HL-60 (cell line): Measurements from ENCODE around the gene MACROD2.

ENCODE experiments used
- DNase-seq, 2 experiments: peaks; one replicate each; pipeline ENCODE4 v3.0.0-alpha.2; 2010 to 2020; ENCODE audit warnings: low read depth in 1 of 2, low spot score in 1 of 2
- H3K27ac ChIP-seq: fragments of 250-450 bp; sonication (Bioruptor Pico); replicated peaks from 2 replicates; pipeline ENCODE4 v1.5.1; 2020; ENCODE audit warnings: mild to moderate bottlenecking, moderate library complexity
- H3K27me3 ChIP-seq: fragments of 250-450 bp; sonication (Bioruptor Pico); 2 replicates; pipeline ENCODE4 v1.5.1; 2021; ENCODE audit warnings: mild to moderate bottlenecking, moderate library complexity; ENCODE audit not compliant: insufficient read depth, poor library complexity, severe bottlenecking
- H3K4me3 ChIP-seq: replicated peaks from 2 replicates; pipeline ENCODE4 v1.5.1; 2011; ENCODE audit warnings: mild to moderate bottlenecking, control low read depth, low read length; ENCODE audit not compliant: insufficient read depth
- GABPA ChIP-seq: IDR thresholded peaks from 2 replicates; pipeline ENCODE4 v1.6.1; 2012; ENCODE audit warnings: low read depth
- POLR2AphosphoS5 ChIP-seq: IDR thresholded peaks from 2 replicates; pipeline ENCODE4 v1.6.1; 2012; ENCODE audit warnings: low read depth
- SPI1 ChIP-seq: IDR thresholded peaks from 2 replicates; pipeline ENCODE4 v1.6.1; 2012; ENCODE audit warnings: low read depth, mild to moderate bottlenecking, borderline replicate concordance
- TF ChIP-seq, protein P1 (sequence below): IDR thresholded peaks from 2 replicates; pipeline ENCODE4 v1.6.1; 2012; ENCODE audit warnings: low read depth; ENCODE audit not compliant: insufficient replicate concordance
- TF ChIP-seq, protein P2 (sequence below): IDR thresholded peaks from one replicate; pipeline ENCODE4 v1.5.1; 2011; ENCODE audit warnings: low read length, control low read depth, inconsistent platforms; ENCODE audit not compliant: insufficient read depth

The MACROD2 gene

DNA sequence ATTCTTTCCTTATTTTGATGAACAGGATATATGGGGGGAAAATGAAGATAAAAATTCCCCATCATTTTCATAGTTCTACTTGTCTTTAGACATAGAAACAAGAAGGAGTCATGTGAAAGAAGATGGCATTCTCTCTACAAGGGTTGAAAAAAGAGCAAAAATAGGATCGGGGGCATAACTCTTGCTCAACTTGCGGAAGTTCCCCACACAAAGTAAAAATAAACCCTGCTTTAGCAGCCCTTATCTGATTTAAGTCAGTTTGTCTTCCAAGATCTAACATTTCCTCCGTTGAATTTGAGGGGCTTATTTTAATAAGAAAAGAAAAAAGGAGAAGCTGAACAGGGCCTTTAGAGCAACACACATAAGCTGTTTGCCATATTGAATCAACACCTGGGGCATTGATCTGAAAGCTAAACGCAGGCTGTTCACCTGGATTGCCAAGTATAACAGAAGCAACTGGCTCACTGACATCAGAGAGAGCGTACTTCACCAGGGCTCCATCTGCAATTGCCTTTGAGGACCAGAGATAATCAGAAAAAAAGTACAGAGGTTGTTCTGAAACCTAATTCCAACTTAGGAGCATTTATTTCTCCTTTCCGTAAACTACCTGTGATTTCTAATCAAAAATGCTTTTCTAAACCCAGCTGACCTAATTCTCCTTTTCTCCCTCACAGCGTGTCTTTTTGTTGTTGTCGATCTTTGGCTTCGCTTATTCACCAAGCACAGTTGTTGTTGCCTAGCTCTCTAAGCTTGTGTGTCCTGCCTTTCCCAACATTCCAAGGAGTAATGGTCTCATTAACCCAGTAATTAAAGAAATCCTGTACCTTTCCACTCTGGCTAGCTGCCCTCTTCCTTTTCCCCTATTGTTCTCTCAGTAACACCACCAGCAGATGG, 2010.0 kb downstream of the MACROD2 start:
- Histone ChIP-seq H3K4me3 (no peak overlapping the region), H3K27ac (no peak overlapping the region), H3K27me3 (no peaks in the 10 kb centered on the region)
- TF ChIP-seq, protein P1, sequence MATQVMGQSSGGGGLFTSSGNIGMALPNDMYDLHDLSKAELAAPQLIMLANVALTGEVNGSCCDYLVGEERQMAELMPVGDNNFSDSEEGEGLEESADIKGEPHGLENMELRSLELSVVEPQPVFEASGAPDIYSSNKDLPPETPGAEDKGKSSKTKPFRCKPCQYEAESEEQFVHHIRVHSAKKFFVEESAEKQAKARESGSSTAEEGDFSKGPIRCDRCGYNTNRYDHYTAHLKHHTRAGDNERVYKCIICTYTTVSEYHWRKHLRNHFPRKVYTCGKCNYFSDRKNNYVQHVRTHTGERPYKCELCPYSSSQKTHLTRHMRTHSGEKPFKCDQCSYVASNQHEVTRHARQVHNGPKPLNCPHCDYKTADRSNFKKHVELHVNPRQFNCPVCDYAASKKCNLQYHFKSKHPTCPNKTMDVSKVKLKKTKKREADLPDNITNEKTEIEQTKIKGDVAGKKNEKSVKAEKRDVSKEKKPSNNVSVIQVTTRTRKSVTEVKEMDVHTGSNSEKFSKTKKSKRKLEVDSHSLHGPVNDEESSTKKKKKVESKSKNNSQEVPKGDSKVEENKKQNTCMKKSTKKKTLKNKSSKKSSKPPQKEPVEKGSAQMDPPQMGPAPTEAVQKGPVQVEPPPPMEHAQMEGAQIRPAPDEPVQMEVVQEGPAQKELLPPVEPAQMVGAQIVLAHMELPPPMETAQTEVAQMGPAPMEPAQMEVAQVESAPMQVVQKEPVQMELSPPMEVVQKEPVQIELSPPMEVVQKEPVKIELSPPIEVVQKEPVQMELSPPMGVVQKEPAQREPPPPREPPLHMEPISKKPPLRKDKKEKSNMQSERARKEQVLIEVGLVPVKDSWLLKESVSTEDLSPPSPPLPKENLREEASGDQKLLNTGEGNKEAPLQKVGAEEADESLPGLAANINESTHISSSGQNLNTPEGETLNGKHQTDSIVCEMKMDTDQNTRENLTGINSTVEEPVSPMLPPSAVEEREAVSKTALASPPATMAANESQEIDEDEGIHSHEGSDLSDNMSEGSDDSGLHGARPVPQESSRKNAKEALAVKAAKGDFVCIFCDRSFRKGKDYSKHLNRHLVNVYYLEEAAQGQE = no peak
- TF ChIP-seq SPI1 (no peak), POLR2AphosphoS5 (no peak)
- TF ChIP-seq, protein P2, sequence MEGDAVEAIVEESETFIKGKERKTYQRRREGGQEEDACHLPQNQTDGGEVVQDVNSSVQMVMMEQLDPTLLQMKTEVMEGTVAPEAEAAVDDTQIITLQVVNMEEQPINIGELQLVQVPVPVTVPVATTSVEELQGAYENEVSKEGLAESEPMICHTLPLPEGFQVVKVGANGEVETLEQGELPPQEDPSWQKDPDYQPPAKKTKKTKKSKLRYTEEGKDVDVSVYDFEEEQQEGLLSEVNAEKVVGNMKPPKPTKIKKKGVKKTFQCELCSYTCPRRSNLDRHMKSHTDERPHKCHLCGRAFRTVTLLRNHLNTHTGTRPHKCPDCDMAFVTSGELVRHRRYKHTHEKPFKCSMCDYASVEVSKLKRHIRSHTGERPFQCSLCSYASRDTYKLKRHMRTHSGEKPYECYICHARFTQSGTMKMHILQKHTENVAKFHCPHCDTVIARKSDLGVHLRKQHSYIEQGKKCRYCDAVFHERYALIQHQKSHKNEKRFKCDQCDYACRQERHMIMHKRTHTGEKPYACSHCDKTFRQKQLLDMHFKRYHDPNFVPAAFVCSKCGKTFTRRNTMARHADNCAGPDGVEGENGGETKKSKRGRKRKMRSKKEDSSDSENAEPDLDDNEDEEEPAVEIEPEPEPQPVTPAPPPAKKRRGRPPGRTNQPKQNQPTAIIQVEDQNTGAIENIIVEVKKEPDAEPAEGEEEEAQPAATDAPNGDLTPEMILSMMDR = no peak
- no peak for DNase-seq

- TF ChIP-seq, protein P1 = no peak
- TF ChIP-seq GABPA (no peak), POLR2AphosphoS5 (no peak), SPI1 (no peak)
- TF ChIP-seq, protein P2 = no peak
- Histone ChIP-seq H3K27me3 (no peaks in the 10 kb centered on the region), H3K4me3 (no peak overlapping the region), H3K27ac (no peak overlapping the region)
- DNase-seq = no peak
Measured at GRCh38 chr20:16005915-16006493, 2010.7 kb downstream of the MACROD2 start.

DNA sequence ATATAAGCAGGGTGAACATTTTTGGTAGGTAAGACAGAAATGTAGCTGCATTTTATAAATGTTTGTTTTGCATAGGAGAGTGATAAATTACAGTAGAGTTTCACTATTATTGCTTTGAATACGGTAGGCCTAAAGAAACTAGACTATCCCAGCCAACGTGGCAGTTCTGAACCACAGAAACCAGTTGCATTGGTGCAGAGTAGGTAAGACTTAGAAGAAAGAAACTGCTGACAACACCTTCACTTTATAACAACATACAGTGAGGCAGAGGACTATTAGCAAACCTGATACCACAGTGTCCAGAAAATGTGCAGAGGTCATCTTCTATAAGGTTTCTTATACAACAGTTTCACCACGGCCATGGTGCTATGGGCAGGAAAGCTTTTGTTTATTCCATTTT, 2011.8 kb downstream of the MACROD2 start:
- TF ChIP-seq, protein P1 = no peak
- TF ChIP-seq GABPA (no peak), POLR2AphosphoS5 (no peak), SPI1 (no peak)
- TF ChIP-seq, protein P2 = no peak
- no peak for DNase-seq
- no peak overlapping the region for H3K4me3 ChIP-seq
- no peaks in the 10 kb centered on the region for H3K27me3 ChIP-seq
- no peak overlapping the region for H3K27ac ChIP-seq
